GM13976 (cell line): ENCODE data around the gene MALL.

ENCODE experiments used
- DNase-seq: peaks from one replicate; pipeline ENCODE4 v3.0.0; 2012; ENCODE audit warnings: low spot score
- in situ Hi-C: fragments of 300-500 bp; cut with MboI; formaldehyde crosslinking; loops from one replicate; pipeline ENCODE4 v1.12.0; 2022; ENCODE audit warnings: low sequenced_read_pairs, mixed read lengths, inconsistent platforms; ENCODE audit not compliant: unreplicated experiment
- TF ChIP-seq, protein P1 (sequence below): IDR thresholded peaks from 2 replicates; pipeline ENCODE4 v1.5.1; 2012; ENCODE audit warnings: borderline replicate concordance, mild to moderate bottlenecking; ENCODE audit not compliant: insufficient read depth; ENCODE audit errors: extremely low read depth, missing control alignments, control extremely low read depth

Gene MALL

GRCh38 chr2:110107092-110108079 is 8.2 kb downstream of the MALL start:
- no peak for DNase-seq
- in situ Hi-C loops, result no loop called here
- TF ChIP-seq, protein P1, sequence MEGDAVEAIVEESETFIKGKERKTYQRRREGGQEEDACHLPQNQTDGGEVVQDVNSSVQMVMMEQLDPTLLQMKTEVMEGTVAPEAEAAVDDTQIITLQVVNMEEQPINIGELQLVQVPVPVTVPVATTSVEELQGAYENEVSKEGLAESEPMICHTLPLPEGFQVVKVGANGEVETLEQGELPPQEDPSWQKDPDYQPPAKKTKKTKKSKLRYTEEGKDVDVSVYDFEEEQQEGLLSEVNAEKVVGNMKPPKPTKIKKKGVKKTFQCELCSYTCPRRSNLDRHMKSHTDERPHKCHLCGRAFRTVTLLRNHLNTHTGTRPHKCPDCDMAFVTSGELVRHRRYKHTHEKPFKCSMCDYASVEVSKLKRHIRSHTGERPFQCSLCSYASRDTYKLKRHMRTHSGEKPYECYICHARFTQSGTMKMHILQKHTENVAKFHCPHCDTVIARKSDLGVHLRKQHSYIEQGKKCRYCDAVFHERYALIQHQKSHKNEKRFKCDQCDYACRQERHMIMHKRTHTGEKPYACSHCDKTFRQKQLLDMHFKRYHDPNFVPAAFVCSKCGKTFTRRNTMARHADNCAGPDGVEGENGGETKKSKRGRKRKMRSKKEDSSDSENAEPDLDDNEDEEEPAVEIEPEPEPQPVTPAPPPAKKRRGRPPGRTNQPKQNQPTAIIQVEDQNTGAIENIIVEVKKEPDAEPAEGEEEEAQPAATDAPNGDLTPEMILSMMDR, result no peak

DNA sequence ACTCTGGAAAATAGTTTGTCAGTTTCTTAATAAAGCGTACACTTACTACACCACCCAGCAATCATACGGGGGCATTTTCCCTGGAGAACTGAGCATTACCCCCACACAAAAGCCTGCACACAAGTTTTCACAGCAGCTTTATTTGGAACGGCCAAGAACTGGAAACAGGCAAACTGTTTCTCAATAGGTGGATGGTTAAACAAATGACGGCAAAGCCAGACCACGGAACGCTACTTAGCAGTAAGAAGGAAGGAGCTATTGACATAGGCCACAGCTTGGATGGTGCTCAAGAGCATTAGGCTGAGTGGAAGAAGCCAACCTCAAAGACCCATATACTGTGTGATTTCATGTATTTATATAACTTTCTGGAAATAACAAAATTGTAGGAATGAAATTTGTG is 9.0 kb downstream of the MALL start:
- TF ChIP-seq, protein P1, result no peak
- in situ Hi-C loops, result no loop called here
- no peak for DNase-seq

DNA sequence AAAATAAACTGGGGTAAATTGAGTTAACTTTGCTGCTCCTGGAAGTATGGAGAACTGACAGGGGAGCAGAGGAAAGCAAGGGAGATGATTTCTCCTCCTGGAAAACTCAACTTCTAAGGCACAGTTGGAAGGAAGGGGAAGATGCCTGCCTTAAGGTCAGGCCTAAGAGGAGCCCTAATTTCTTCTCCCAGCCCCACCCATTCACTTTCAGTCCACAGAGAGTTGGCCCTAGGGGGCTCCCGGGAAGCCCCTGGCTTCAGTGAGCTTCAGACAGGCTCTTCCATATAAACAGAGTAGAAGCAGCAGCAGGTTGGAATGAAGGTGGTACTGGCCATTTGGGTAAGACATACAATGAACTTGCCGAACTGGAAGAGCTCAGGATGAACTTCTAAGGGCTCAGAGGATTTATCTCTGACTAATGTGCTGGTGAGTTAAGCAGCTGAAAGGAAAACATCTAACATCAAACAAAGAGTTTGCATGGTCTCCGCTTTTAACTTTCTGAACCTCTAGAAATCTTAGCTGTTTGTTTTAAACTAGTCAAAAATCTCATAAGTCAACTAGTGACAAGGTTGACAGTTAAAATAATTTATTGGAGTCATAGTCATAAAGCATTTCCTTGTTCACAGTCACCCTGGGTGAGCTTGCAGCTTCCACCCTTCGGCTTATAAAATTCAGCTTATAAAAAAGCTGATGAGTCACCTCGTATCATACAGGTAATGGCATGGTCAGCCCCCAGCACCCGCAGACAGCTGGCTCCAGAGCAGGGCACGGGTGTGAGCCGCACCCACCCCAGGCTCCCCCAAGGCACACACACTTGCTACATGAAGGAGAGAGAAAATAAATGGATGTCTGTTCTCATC is 9.8 kb downstream of the MALL start:
- TF ChIP-seq, protein P1, result no peak
- DNase-seq, result no peak

GRCh38 chr2:110105183-110105582 is 10.4 kb downstream of the MALL start:
- DNase-seq, result no peak
- in situ Hi-C loops, result no loop called here
- TF ChIP-seq, protein P1, result no peak

More for the DNA sequence above, 9.8 kb downstream of the MALL start:
- in situ Hi-C loops, result no loop called here

DNA sequence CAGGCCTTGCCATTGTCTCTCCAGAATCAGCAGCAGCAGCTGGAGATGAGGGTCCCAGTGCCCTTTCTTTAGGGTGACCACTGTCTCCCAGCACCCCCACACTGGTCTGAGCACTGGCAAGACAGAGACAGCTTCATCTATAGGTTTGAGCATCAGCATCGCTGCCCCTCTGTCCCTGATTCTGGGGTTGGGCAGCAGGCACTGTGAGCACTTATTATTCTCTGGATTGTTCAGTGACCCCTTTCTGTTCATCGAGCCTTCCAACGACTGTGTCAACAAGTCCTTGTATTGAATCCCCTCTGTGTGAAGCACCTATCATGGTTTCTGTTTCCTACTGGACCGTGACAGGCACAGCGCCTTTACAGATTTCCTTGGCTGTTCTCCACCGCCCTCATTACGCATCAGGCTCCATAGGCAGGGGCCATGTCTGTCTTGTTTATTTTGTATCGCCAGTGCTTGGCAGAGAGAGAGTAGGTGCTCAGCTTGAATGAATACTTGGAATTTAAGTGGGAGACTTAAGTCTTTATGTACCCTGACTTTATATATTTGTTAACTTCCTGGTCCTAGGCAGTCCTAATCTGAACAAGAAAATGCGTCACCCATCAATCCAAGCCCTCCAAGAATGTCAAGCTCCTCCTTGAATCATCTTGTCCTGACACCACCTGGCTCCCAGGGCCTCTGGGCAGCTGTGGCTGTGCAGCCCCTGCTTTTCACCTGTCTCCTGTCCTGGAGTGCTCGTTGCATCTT is 11.4 kb downstream of the MALL start:
- TF ChIP-seq, protein P1, result no peak
- no peak for DNase-seq

More for the DNA sequence above, 11.4 kb downstream of the MALL start:
- in situ Hi-C loops, result no loop called here
